A673 (cell line): ENCODE measurements around the gene ATP6V1C2.

ENCODE experiments used
- CTCF ChIP-seq: fragments of 300-800, 200-600 bp; sonication (generic); conservative IDR thresholded peaks from 2 replicates; pipeline ENCODE4 v1.5.1; 2017; ENCODE audit warnings: low read depth, mild to moderate bottlenecking, antibody characterized with exemption, low read length, moderate library complexity, mixed read lengths
- EZH2 ChIP-seq: fragments of 200-600 bp; sonication (generic); IDR thresholded peaks from 2 replicates; pipeline ENCODE4 v1.6.1; 2017; ENCODE audit warnings: borderline replicate concordance, low read depth, mild to moderate bottlenecking, mixed read lengths, antibody characterized with exemption, low read length; ENCODE audit not compliant: poor library complexity, severe bottlenecking

- TF ChIP-seq CTCF: no peak
- no peak for TF ChIP-seq EZH2
Observed at GRCh38 chr2:10753876-10754275, 32.4 kb downstream of the ATP6V1C2 start.
